Smooth muscle cell (in vitro differentiated cells): ENCODE measurements around the gene LMCD1. TPM values are rescaled to one million over a fixed set of nuclear protein-coding genes. Genes with fewer than 3 reads are reported as not detected.

Experiments used
- DNase-seq: peaks from one replicate; lab custom pipeline; 2025; ENCODE audit not compliant: unreplicated experiment; lab: John Stamatoyannopoulos, UW
- H2AFZ ChIP-seq: fragments of 200-600 bp; sonication (generic); 2 replicates; pipeline ENCODE4 v1.6.0; 2016; ENCODE audit warnings: antibody characterized with exemption, low read depth, mild to moderate bottlenecking
- H3F3A ChIP-seq: fragments of 200-600 bp; sonication (generic); 2 replicates; pipeline ENCODE4 v1.6.0; 2017; ENCODE audit warnings: antibody characterized with exemption, low read depth
- H3K27ac ChIP-seq: fragments of 200-600 bp; sonication (generic); 2 replicates; pipeline ENCODE4 v1.5.1; 2016; ENCODE audit warnings: low read depth, mild to moderate bottlenecking
- H3K27me3 ChIP-seq: fragments of 200-600 bp; sonication (generic); 2 replicates; pipeline ENCODE4 v1.6.1; 2016; ENCODE audit warnings: low read depth, mild to moderate bottlenecking
- H3K36me3 ChIP-seq: fragments of 200-600 bp; sonication (generic); 2 replicates; pipeline ENCODE4 v1.5.1; 2016; ENCODE audit warnings: low read depth
- H3K4me1 ChIP-seq: fragments of 200-600 bp; sonication (generic); 2 replicates; pipeline ENCODE4 v1.5.1; 2016; ENCODE audit warnings: low read depth
- H3K4me2 ChIP-seq: fragments of 200-600 bp; sonication (generic); 2 replicates; pipeline ENCODE4 v1.6.0; 2016; ENCODE audit warnings: mild to moderate bottlenecking
- H3K4me3 ChIP-seq: fragments of 200-600 bp; sonication (generic); 2 replicates; pipeline ENCODE4 v1.5.1; 2016; ENCODE audit warnings: mild to moderate bottlenecking
- H3K79me2 ChIP-seq: fragments of 200-600 bp; sonication (generic); 2 replicates; pipeline ENCODE4 v1.6.0; 2016; ENCODE audit warnings: low read depth, mild to moderate bottlenecking
- H3K9ac ChIP-seq: fragments of 200-600 bp; sonication (generic); 2 replicates; pipeline ENCODE4 v1.6.0; 2016; ENCODE audit warnings: low read depth
- H3K9me3 ChIP-seq: fragments of 200-600 bp; sonication (generic); replicated peaks from 2 replicates; pipeline ENCODE4 v1.5.1; 2016; ENCODE audit warnings: low read depth
- H4K20me1 ChIP-seq: fragments of 200-600 bp; sonication (generic); 2 replicates; pipeline ENCODE4 v1.6.0; 2016; ENCODE audit warnings: low read depth
- WGBS: methylation state at CpG from one replicate; pipeline ENCODE4 v1.1.7; 2016; ENCODE audit warnings: low lambda C conversion rate; 5-methylcytosine and 5-hydroxymethylcytosine counted together
- polyA plus RNA-seq: library from polyadenylated mRNA; unstranded; fragments of >200 nt; fragmentation: Nextera tagmentation; extraction: Ambion mirVana; gene quantifications from 2 replicates; pipeline ENCODE4 v1.2.1, GENCODE V29; 2016
- total RNA-seq: library from RNA; depleted of rRNA; stranded (reverse); fragments of >200 nt; gene quantifications from 2 replicates; pipeline ENCODE4 v1.2.3, GENCODE V29; 2014
- TF ChIP-seq, protein P1 (sequence below): fragments of 200-600 bp; sonication (generic); IDR thresholded peaks from 2 replicates; pipeline ENCODE4 v1.5.1; 2017; ENCODE audit warnings: borderline replicate concordance, mild to moderate bottlenecking, antibody characterized with exemption; ENCODE audit not compliant: insufficient read depth, poor library complexity, severe bottlenecking

Gene LMCD1
- total and polyA plus RNA-seq, 2 experiments from 2014 or later, result 187 to 524 TPM

DNA sequence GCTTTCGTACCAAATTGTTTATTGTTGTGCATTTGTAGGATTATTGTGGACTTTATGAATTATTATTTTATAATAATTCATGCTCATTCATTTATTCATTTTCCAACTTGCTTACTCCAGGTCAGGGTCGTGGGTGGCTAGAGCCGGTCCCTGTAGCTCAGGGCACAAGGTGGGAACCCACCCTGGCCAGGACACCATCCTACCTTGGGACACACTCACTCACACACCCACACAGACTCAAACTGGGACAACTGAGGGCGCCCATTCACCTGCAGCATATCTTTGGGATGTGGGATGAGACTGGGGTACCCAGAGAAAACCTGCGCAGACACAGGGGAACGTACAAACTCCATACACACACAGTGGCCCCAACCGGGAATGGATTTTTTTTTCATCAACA is 102.4 kb downstream of the LMCD1 start:
- Histone ChIP-seq H3K9ac (no peak overlapping the region), H2AFZ (no peak overlapping the region), H4K20me1 (no peaks in the 10 kb centered on the region), H3K4me3 (no peak overlapping the region), H3K79me2 (no peaks in the 10 kb centered on the region), H3K4me2 (no peak overlapping the region), H3F3A (no peaks in the 10 kb centered on the region), H3K27me3 (no peaks in the 10 kb centered on the region), H3K36me3 (no peaks in the 10 kb centered on the region), H3K27ac (no peak overlapping the region), H3K4me1 (peaks cover 13% of the 10 kb centered on the region), H3K9me3 (no peaks in the 10 kb centered on the region)
- TF ChIP-seq, protein P1, sequence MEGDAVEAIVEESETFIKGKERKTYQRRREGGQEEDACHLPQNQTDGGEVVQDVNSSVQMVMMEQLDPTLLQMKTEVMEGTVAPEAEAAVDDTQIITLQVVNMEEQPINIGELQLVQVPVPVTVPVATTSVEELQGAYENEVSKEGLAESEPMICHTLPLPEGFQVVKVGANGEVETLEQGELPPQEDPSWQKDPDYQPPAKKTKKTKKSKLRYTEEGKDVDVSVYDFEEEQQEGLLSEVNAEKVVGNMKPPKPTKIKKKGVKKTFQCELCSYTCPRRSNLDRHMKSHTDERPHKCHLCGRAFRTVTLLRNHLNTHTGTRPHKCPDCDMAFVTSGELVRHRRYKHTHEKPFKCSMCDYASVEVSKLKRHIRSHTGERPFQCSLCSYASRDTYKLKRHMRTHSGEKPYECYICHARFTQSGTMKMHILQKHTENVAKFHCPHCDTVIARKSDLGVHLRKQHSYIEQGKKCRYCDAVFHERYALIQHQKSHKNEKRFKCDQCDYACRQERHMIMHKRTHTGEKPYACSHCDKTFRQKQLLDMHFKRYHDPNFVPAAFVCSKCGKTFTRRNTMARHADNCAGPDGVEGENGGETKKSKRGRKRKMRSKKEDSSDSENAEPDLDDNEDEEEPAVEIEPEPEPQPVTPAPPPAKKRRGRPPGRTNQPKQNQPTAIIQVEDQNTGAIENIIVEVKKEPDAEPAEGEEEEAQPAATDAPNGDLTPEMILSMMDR, result no peak
- WGBS, result 98% methylated on average over 7 of the region's 7 CpGs
- DNase-seq, result no peak

DNA sequence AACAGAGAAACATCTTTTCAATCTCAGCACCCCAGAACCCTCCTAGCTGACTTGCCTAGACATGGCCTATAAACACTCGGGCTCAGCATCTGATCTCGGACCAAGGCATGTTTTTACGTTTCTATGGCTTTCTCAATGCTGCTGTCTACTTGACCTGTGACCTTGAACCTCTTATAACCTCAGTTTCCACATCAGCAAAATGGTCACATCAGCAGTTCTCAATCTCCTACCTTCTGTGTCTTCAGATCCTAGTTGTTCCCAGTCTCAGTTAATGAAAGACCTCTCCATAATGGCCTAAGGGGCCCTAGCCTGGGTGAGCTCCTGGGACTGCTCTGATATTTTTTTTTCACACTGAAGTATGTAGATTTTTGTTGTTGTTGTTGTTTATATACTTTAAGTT is 103.4 kb downstream of the LMCD1 start:
- H3K27ac ChIP-seq, result no peak overlapping the region
- no peaks in the 10 kb centered on the region for H3K36me3 ChIP-seq
- WGBS, result 97% methylated on average over 3 of the region's 3 CpGs
- peaks cover 15% of the 10 kb centered on the region for H3K4me1 ChIP-seq
- H2AFZ ChIP-seq, result no peak overlapping the region
- H4K20me1 ChIP-seq, result no peaks in the 10 kb centered on the region
- no peaks in the 10 kb centered on the region for H3K27me3 ChIP-seq
- no peak overlapping the region for H3K4me2 ChIP-seq
- no peak overlapping the region for H3K9ac ChIP-seq
- no peaks in the 10 kb centered on the region for H3K9me3 ChIP-seq
- no peaks in the 10 kb centered on the region for H3K79me2 ChIP-seq
- no peaks in the 10 kb centered on the region for H3F3A ChIP-seq
- no peak overlapping the region for H3K4me3 ChIP-seq
- TF ChIP-seq, protein P1, result no peak
- DNase-seq, result no peak

DNA sequence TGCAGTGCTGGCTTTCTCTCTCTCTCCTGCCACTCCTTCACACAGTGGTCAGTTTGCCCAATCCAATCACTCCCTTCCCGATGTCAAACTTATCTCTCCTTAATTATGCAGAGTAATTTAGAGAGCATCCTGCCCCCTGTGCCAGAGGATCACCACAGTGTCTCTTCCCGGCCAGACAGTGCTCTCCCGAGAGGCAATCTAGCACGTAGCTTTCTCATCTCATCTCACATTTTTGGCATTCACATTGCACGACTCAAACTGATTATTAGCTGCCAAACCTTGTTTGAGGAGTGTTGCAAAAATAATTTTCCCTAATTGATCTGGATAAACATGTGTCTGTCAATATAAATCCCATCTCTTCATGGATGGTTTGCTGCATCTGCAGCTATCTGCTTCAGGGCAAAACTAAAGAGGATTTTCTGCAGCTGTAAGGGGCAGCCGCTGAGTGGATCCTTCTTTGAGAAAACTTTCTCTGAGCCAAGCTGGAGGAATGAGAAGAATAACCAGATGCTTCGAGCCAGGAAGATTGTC is 105.1 kb downstream of the LMCD1 start:
- 26% methylated on average over 7 of the region's 7 CpGs for WGBS
- H3K27ac ChIP-seq, result peak overlapping the region; percentile 48
- no peak overlapping the region for H3K9ac ChIP-seq
- peak overlapping the region; percentile 62 for H3K4me2 ChIP-seq
- H3K9me3 ChIP-seq, result no peaks in the 10 kb centered on the region
- TF ChIP-seq, protein P1, result no peak
- DNase-seq, result no peak
- H4K20me1 ChIP-seq, result no peaks in the 10 kb centered on the region
- no peaks in the 10 kb centered on the region for H3F3A ChIP-seq
- no peaks in the 10 kb centered on the region for H3K27me3 ChIP-seq
- no peaks in the 10 kb centered on the region for H3K36me3 ChIP-seq
- no peak overlapping the region for H3K4me3 ChIP-seq
- no peaks in the 10 kb centered on the region for H3K79me2 ChIP-seq
- H3K4me1 ChIP-seq, result peaks cover 15% of the 10 kb centered on the region
- H2AFZ ChIP-seq, result no peak overlapping the region
